HG03439 (cell line): ENCODE measurements around the gene TEX52.
A peak's percentile ranks its signal among the peaks of the same experiment; 100 is the strongest.

ENCODE experiments used
- ATAC-seq: cut with Tn5 transposase; IDR thresholded peaks from one replicate; pipeline ENCODE4 v1.9.1; 2021; ENCODE audit warnings: mild to moderate bottlenecking, moderate library complexity; ENCODE audit not compliant: unreplicated experiment

The TEX52 gene

DNA sequence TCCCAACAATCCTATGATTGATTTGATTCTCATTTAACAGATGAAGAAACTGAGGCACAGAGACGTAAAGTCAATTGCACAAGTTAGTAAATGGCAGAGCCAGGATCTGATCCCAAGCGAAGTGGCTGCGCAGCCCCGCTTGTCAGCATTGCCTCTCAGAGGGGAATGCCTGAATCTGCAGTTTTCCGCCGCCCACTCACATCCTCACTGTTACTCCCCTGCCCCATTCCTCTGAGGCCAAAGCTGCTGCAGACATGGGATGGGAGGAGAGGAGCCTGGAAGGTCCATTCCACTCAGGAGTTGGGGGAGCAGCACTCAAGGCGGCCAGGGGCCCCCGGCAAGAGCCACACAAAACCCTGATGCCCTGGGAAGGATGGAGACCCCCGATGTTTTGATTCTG is 23.0 kb downstream of the TEX52 start:
- ATAC-seq = no peak

DNA sequence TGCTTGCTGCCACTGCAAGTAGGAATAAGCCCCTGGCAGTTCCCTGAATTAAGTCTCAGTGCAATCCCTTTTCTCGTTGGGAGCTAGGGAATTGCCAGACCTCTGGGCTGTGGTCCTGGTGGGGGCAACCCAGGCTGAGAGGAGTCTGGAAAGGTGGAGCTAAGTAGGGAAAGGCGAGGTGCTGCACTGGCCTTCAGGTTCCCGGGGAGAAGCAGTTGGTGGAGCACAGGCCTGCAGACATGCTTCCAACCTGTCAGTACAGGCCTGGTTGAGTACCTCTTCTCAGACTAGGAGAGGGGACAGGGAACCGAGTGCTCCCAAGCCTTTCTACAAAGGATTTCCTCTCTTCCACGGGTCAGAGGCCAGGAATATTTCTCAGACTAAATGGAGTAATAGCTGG is 23.5 kb downstream of the TEX52 start:
- ATAC-seq = no peak

DNA sequence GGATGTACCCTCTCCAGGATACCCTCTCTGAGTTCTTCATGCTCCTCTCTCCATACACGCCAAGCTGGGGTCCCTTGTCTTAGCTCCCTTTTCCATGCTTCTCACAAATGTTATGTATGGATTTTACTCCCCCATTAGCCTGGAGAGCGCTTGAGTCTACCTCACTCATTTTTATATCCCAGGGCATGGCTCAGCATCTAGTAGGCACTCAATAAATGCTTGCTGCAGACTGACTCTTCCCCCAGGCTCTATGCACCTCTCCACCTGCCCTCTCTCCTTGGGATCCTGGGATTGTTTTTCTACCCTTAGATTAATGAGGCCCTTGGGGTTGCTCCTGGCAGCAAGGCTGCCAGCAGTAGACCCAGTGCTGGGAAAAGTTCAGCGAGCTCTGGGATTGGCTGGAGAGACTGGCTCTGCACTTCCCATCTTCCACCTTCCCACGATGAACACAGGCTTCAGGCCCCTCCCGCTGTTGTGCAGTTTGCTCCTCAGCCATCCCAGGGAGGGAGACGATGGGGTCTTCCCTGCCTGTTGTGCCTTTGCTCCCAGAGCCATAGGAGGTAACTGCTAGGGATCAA is 24.2 kb downstream of the TEX52 start:
- ATAC-seq = no peak

DNA sequence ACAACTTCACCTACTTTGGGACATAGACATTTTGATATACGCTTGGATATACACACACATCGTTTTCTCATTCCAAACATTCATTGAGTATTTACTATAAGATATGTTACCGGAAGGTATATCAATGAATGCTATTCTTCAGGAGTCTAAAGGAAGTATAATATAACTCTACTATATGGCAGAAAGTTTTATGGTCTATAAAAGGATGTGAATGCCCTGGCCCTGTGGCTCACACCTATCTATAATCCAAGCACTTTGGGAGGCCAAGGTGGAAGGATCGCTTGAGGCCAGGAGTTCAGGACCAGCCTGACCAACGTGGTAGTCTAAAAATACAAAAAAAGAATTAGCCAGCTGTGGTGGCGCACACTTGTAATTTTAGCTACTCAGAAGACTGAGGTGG is 27.6 kb downstream of the TEX52 start:
- ATAC-seq = no peak

DNA sequence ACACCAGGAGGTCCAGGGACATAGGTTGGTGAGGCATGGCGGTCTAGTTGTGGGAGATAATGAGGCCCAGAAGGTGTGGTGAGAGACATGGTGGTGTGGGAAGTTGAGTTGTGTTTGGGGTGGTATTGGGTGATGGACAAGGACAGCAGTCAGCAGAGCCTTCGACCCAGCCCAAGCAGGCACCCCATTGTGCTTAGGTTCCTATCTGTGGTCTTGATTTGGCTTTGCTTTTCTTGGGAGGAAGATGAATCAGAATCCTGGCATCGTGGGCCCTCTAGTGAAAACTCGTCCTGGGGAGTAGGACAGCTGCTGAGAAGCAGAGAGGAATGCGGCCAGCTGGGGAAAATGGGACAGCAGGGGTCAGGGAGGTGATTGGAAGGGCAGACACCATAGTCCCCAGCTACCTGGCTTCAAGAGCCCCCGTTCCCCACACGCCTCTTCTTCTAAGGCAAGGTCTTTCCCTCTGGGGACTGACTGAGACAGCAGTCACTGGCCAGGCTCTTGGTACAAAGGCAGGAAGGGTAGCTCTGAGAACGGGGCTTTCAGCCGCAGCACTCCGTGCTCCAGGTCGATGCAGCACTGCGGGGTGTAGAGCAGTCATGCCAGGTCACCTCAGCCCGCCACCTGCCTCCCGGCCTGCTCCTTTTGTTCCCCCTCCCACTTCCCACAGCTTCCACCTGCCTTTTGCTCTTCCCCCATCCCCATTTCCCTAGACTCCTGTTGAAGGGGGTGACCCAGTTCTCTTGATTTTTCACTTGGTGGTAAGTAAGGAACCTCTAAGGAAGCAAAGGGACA is 29.9 kb downstream of the TEX52 start:
- ATAC-seq = no peak

DNA sequence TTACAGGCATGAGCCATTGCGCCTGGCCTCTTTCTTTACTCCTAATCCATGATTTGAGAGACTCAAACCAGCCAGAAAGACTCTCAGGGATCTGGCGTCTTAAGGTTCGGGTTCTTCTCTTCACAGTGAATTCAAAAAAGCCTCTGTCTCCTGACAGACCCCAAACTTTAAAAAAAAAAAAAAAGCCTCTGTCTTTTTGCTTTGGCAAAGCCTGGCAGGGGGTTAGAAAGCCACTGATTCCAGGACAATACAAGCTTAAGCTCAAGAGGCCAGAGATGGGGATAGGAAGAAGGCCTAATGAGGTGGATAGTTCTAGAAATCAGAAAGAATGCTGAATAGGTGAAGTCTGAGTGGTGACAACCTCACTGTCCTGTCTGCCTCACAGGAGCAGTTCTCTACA is 30.8 kb downstream of the TEX52 start:
- ATAC-seq = no peak

DNA sequence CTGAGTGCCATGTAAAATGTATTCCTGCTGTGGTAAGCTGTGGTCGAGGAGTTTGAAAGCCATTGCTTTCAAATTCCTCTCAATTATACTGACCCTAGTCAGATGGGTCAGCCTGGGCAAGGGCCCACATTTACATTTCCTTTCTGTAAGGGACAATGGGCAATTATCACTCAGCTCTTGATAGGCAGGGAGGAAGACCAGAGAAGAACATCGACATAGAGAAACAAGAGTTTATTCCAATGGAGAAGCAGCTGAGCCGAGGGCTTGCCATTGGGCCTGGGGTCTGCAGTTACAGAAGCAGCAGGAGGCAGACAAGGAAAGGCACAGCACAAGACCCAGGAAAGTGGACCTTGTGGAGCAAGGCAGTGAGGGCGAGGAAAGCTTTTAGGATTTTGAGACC is 31.7 kb downstream of the TEX52 start:
- ATAC-seq = no peak

DNA sequence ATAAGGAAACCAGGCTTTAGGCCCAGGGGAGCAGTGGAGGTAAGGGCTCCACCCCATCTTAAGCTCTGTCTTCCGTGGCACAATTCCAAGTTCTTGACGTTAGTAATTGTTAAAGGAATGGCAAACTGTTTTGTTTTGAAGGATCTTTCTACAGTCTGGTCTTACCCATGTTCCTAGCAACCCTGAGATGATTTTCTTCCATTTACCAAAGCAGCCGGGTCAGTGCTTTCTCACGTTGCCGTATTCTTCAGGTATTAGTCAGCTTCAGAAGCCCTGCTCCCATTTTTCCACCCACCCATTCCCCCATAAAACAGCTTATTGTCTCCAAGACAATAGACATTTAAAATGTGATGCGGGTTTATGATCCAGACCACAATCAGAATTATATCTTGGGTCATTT is 32.3 kb downstream of the TEX52 start:
- no peak for ATAC-seq

DNA sequence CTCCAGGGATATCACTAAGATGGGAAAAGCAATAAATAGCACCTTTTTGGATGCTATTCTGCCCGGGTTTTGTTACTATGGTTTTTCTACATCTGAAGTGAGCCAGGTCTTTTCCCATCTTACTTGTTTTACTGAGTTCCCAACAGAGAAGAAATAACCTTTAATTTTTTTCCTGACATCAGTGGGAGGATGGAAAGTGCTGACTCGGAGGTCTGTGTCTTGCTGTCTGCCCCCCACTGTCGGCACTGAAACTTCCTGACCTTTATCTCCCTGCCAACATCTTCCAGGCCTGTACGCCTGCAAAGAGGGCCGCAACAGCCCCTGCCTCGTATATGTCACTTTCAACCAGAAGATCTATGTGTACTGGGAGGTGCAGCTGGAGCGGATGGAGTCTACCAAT is 33.4 kb downstream of the TEX52 start:
- ATAC-seq = no peak

DNA sequence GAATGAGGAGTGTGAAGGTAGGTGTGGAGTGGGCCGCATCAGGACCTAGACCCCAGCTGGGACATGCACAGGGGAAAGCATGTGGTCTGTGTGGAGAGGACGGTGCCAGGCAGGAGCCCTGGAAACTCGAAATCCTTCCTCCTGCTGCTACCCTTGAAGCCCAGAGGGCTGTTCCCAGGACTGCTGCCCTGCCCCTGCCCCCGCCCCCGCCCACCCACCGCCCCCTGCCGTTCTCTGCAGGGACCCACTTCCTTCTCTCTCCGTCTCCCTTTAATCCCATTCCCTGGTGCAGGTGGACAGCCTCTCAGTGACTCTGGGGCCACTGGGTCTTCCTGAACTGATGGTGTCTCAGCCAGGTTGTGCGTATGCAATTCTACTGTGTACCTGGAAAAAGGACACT is 36.4 kb downstream of the TEX52 start:
- no peak for ATAC-seq

DNA sequence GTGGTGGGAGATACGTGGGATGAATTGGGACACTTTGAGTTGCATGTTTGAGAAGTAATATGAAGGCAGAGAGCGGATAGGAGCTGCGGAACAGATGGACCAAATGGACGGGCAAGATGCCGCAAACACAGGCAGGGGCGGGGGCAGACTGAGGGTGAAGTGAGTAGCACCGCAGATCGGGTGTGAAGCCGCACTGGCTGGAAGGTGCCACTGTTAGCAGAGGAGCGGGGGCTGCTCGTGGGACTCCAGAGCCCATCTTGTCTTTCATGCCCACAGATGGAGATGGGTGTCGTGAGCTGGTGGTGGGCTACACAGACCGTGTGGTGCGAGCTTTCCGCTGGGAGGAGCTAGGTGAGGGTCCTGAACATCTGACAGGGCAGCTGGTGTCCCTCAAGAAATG is 37.0 kb downstream of the TEX52 start:
- no peak for ATAC-seq

DNA sequence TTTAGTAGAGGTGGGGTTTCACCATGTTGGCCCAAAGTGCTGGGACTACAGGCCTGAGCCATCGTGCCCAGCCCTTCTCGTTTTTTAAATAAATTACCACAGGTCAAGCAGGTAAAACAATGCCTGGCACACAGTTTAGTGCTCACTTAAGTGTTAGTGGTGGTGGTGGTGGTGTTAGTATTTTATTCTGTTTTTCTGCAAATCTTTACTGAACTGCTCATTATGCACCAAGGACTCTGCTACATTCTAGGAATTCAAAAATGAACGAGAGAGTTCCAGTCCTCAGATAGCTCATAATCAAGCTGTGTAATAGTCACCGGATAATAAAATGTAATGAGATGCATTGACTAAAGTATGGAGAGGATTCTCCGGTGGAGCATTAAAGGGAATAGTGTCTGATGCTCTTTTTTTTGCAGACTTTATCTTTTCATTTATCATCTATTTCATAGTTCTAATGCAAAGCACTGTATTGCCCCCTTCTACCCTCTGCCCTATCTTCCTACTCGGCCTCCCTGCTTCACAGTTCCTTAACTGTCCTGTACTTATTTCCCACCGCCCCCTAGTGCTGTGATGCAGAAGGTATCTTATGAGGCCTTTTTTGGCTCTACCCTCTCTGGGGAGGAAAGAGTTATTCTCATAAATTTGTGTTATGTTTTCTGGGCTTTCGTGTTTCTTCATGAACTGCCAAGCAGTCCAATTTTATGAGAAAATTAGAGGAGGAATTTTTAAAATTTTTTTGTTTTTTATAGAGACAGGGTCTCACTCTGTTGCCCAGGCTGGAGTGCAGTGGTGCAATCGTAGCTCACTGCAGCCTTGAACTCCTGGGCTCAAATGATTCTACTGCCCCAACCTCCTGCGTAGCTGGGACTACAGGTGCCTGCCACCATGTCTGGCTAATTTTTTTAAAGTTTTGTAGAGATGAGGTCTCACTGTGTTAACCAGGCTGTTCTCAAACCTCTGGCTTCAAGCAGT is 43.3 kb downstream of the TEX52 start:
- peak; percentile 4 for ATAC-seq

DNA sequence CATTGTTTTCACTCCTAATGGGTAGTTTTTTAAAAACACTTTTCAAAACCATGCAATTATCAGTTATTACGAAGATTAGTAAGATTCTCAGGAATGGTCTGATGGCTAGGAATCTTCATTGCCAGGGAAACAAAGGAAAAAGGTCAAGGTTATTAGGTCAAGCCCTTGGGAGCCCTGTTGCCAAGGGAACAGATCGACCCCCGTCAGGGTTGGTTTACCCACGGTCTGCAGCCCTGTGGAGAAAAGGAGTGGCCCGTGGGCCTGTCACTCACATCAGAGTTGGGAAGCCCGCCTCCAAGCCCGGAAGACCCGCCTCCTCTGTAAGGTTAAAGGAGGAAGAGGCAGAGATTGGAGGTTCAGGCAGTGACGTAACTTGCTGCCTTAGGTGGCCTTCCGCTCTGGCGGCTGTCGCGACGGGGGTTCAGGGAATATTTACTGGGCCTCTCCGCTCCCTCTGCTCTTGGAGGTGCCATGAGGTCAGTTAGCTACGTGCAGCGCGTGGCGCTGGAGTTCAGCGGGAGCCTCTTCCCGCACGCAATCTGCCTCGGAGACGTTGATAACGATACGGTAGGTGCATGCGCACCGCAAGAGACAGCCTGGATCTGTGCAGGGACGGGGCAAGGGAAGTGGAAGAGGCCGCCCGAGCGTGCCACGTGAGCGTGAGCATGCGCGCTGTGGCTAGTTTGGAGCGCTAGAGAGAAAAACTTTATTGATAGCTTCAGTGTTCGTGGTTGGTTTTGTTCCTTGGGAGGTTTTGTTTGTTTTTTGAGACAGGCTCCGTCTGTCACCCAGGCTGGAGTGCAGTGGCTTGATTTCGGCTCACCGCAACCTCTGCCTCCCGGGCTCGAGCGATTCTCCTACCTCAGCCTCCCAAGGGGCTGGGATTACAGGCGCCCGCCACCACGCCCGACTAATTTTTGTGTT is 44.3 kb downstream of the TEX52 start, which contains the start of gene ITFG2:
Gene ITFG2 (plus strand): TSS at position 379 of the 924 bp plus-strand sequence. CDS start 93 bp downstream, at position 472.
- peak; percentile 95 for ATAC-seq

DNA sequence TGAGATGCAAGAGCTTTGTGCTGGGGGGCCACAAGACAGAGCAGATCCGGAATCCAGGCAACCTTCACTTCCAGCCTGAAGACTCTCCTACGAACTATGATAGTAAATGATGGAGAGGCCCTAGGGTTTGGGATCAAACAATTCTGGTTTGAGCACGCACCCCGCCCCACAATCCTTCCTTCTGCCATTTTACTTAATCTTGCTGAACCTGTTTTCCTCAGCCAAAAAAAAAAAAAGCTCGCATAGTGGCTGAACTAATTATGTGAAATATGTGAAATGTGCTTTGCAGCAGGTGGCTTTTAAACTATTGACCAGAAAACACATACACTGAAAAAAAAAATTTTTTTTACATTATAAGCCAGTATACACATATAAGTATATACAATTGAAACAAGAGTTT is 45.0 kb downstream of the TEX52 start:
- ATAC-seq = no peak

DNA sequence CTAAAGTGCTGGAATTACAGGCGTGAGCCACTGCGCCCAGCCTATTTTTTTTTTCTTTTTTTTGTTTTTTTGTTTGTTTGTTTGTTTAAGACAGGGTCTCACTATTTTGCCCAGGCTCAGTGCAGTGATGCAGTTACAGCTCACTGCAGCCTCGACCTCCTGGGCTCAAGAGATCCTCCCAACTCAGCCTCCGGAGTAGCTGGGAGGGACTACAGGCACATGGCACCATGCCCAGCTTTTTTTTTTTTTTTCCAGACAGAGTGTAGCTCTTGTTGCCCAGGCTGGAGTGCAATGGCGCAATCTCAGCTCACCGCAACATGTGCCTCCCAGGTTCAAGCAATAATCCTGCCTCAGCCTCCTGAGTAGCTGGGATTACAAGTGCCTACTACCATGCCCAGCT is 50.1 kb downstream of the TEX52 start:
- ATAC-seq = no peak

DNA sequence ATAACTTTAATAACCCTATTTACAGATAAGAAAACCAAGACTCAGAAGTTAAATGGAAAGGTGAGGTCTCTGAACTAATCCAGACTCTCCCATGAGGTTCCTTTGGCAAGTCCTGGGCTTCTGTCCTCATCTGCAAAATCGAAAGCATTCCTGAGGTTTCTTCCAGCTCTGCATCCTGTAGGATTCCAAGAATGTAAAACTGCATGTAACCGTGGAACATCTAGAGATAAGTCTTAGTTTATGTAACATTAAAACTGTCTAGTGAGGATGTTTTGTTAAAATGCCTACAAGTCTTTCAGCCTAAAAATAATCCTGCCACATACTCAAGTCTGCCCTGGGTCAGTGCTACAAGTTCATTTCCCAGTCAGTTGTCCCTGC is 51.7 kb downstream of the TEX52 start:
- ATAC-seq = no peak

DNA sequence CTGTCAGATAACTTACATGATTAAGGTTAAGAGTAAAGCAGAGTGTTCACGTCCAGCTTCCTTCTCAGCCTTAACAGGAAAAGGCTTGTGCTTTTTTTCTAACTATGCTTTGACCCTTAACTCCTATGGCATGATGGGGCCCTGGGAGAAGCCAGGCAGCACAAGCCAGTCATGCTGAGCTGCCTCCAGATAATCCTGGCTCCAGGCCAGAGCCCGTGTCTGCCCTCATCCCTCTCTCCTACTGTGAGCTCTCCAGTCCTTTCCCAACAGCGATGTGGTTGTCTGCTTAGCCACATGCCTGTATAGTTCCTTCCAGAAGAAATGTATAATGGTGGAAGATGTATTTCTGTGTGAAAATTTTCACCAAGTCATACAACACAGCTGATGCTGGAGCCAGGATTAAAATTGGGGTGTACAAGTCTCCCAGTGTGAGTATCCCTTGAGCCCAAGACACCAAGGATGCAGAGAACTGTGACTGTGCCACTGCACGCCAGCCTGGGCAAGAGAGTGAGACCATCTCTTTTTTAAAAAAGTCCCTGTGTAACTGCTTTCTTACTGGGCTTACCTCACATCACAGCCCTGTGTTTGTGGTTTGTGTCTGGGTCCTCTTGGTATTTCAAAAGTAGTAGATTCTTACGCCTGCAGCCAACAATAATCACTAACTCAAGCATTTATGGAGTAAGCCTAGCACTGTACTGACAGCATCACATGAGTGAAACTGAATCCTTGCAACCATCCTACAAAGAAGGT is 52.3 kb downstream of the TEX52 start:
- no peak for ATAC-seq

DNA sequence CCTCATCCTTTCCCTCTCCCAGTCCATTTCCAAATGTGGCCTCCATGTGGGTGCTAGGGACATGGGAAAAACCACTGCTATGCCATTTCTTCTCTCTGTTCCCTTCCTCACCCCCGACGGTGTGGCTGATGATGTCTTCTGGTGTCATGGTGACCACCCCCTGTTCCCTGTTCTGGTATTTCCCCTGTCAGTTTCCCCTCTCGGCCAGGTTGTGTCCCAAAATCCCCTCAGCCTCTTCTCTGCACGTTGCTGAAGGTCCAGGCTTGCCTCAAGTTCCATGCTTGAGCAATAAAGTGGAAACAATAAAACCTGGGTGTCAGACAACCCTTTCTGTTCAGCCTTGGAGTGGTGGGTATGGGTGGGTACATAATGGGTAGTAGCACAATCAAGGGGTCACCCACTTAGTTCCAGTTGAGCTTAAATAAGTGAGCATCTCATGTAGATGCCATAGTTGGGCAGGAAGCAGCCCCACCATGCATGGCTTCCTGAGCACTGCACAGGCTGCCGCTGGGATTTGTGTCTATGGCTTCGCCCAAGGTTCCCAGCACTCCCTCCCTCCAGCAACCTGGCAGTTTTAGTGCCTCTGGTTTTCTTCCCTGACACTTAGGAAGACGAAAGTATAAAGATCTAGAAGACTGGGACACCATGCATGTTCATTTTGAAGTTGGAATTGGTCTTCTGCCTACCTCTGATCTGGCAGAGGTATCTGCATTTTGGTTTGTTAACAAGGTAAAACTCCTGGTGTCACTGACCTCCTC is 53.0 kb downstream of the TEX52 start:
- no peak for ATAC-seq
